T-helper 2 cell treated with Interferon-gamma antibody and Interleukin-4, amounts not matched to agents 5 μg/mL and 100 μg/mL, for 36 hours (primary cell): ENCODE results near the gene ARID5B.

Experiments
- DNase-seq: peaks from one replicate; pipeline ENCODE4 v3.0.0; 2021; ENCODE audit warnings: low spot score
- H3K27ac Mint-ChIP-seq: one replicate; pipeline ENCODE4 v1.8.0; 2021; ENCODE audit warnings: mild to moderate bottlenecking, mixed read lengths
- H3K27me3 Mint-ChIP-seq: one replicate; pipeline ENCODE4 v1.8.0; 2021; ENCODE audit warnings: low read depth, mixed read lengths
- H3K36me3 Mint-ChIP-seq: one replicate; pipeline ENCODE4 v1.8.0; 2021; ENCODE audit warnings: low read depth, mixed read lengths
- H3K4me1 Mint-ChIP-seq: one replicate; pipeline ENCODE4 v1.8.0; 2021; ENCODE audit warnings: low read depth, mixed read lengths
- H3K4me3 Mint-ChIP-seq: one replicate; pipeline ENCODE4 v1.8.0; 2022; ENCODE audit warnings: mild to moderate bottlenecking, moderate library complexity, mixed read lengths
- H3K9me3 Mint-ChIP-seq: one replicate; pipeline ENCODE4 v1.8.0; 2021; ENCODE audit warnings: mixed read lengths

The ARID5B gene

DNA sequence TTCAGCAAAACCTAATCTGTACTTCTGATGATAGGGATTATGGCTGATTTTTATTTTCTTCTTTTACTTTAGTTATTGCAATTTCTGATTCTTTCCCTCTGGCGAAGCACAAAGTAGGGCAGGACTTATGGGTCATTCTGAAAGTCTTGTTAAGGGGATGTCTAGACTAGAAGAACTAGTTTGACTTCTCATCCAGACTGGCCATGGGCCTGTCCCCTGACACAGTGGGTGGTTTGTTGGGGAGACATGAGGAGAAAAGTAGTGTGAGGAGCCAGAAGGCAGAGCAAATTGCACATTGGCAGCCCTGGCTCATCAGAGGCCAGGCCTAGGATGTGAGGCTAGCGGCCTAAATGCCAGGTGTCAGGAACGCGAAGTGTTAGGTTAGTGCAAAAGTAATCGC lies 214.3 kb downstream of the ARID5B start:
- peaks cover 14% of the 10 kb centered on the region for H3K36me3 Mint-ChIP-seq
- H3K9me3 Mint-ChIP-seq = peaks cover 9% of the 10 kb centered on the region
- H3K27me3 Mint-ChIP-seq = no peaks in the 10 kb centered on the region
- no peak overlapping the region for H3K27ac Mint-ChIP-seq
- no peak for DNase-seq
- H3K4me3 Mint-ChIP-seq = no peak overlapping the region
- peaks cover 25% of the 10 kb centered on the region for H3K4me1 Mint-ChIP-seq

DNA sequence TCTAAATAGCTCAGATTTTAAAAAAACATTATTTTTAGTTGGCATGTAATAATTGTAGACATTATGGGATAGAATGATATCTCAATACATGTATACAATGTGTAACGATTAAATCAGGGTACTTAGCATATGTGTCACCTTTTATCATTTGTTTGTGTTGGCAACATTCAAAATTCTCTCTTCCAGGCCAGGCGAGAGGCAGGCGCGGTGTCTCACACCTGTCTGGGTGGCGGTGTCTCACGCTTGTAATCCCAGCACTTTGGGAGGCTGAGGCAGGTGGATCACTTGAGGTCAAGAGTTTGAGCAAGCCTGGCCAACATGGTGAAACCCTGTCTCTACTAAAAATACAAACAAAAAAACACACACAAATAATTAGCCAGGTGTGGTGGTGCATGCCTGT lies 215.4 kb downstream of the ARID5B start:
- Mint-ChIP-seq H3K36me3 (peaks cover 21% of the 10 kb centered on the region), H3K4me1 (peaks cover 32% of the 10 kb centered on the region), H3K9me3 (peaks cover 18% of the 10 kb centered on the region), H3K27ac (no peak overlapping the region), H3K4me3 (no peak overlapping the region), H3K27me3 (no peaks in the 10 kb centered on the region)
- DNase-seq = no peak

DNA sequence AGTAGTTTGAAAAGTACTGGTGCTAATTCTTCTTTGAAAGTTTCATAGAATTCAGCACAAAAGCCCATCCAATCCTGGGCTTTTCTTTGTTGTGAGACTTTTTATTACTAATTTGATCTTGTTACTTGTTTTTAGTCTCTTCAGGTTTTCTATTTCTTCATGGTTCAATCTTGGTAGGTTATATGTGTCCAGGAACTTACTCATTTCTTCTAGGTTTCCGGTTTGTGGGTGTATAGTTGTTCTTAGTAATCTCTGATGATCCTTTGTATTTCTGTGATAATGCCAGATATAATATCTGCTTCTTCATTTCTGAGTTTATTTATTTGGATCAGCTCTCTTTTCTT lies 219.7 kb downstream of the ARID5B start:
- no peak for DNase-seq
- Mint-ChIP-seq H3K36me3 (peaks cover 50% of the 10 kb centered on the region), H3K27ac (peak overlapping the region; percentile 88), H3K27me3 (no peaks in the 10 kb centered on the region), H3K9me3 (peaks cover 54% of the 10 kb centered on the region), H3K4me1 (peaks cover 29% of the 10 kb centered on the region), H3K4me3 (peak overlapping the region; percentile 30)

DNA sequence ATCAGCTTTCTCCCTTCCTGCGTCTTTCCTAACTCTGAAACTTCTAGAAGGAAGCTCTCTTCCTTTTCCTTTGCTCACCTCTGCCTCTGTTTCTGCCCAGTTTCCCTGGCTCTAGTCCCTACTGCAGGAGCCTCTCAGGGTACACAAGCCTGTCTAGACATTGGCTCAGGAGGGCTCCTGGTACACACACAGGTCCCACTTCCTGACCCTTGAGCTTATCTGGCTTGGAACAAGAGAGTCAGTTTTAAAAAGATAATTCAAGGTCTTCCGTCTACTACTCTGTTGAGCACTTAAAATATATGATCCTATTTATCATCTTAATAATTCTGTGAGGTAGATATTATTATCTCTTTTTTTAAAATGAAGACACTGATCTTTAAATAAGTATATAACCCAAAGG lies 226.5 kb downstream of the ARID5B start:
- H3K27me3 Mint-ChIP-seq = no peaks in the 10 kb centered on the region
- DNase-seq = no peak
- peak overlapping the region; percentile 5 for H3K27ac Mint-ChIP-seq
- no peak overlapping the region for H3K4me3 Mint-ChIP-seq
- H3K4me1 Mint-ChIP-seq = peaks cover 7% of the 10 kb centered on the region
- peaks cover 58% of the 10 kb centered on the region for H3K9me3 Mint-ChIP-seq
- peaks cover 39% of the 10 kb centered on the region for H3K36me3 Mint-ChIP-seq

DNA sequence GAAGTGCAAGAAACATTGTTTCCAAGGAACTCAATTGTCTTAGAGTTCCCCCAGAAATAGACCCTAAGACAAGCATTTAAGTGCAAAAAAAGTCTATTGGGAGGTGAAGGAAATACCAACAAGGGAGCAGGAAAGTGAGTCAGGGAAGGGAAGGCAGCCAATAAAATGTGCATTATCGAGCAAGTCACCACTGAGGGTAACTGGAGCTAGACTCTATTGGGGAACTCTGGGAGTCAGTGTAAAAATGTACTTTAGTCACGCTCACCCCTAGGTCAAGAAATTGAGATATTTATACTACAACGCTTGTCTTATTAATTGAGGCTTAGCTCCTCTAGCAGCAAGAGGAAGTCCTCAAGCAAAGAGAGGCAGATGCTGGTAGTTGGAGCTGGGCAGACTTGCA lies 229.4 kb downstream of the ARID5B start:
- H3K27me3 Mint-ChIP-seq = no peaks in the 10 kb centered on the region
- peaks cover 28% of the 10 kb centered on the region for H3K36me3 Mint-ChIP-seq
- peaks cover 41% of the 10 kb centered on the region for H3K9me3 Mint-ChIP-seq
- peaks cover 9% of the 10 kb centered on the region for H3K4me1 Mint-ChIP-seq
- H3K4me3 Mint-ChIP-seq = no peak overlapping the region
- H3K27ac Mint-ChIP-seq = no peak overlapping the region
- no peak for DNase-seq

DNA sequence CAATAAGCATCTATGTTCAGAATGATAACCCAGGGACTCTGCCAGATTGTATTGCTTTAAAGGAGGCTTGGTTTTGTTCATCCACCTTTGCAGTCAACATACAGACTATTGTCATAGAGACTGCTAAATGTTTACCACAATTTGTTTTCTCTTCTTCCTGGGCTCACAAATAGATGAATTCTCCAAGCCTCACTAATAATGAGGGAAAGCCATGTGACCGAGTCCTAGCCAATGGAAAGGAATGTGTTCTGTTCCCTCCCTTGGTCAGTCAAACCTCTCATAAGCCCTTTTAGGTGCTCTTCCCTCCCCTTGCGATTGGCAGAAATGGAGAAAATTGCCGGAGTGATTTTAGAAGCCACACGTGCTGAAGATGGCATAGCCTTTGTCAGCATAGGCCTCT lies 230.2 kb downstream of the ARID5B start:
- no peaks in the 10 kb centered on the region for H3K27me3 Mint-ChIP-seq
- peaks cover 39% of the 10 kb centered on the region for H3K9me3 Mint-ChIP-seq
- peaks cover 8% of the 10 kb centered on the region for H3K4me1 Mint-ChIP-seq
- H3K27ac Mint-ChIP-seq = no peak overlapping the region
- DNase-seq = no peak
- H3K4me3 Mint-ChIP-seq = no peak overlapping the region
- H3K36me3 Mint-ChIP-seq = peaks cover 26% of the 10 kb centered on the region

DNA sequence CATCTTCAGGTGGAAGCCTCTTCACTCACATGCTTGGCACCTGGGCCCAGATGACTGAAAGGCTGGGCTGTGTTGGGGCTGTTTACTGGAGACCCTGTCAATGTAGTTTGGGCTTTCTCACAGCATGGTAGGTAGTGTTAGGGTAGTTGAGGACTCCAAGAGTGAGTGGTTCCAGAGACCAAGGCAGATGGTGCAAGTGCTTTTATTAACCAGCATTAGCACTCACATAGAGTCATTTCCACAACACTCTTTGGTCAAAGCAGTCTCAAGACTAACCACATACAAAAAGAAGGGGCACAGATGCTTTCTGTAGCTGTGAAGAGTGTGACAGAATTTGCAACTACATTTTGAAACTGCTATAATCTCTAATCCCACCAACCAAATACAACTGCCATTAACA lies 232.1 kb downstream of the ARID5B start:
- H3K36me3 Mint-ChIP-seq = peaks cover 21% of the 10 kb centered on the region
- no peak overlapping the region for H3K27ac Mint-ChIP-seq
- DNase-seq = no peak
- no peaks in the 10 kb centered on the region for H3K27me3 Mint-ChIP-seq
- H3K9me3 Mint-ChIP-seq = peaks cover 35% of the 10 kb centered on the region
- H3K4me3 Mint-ChIP-seq = no peak overlapping the region
- H3K4me1 Mint-ChIP-seq = peaks cover 3% of the 10 kb centered on the region

DNA sequence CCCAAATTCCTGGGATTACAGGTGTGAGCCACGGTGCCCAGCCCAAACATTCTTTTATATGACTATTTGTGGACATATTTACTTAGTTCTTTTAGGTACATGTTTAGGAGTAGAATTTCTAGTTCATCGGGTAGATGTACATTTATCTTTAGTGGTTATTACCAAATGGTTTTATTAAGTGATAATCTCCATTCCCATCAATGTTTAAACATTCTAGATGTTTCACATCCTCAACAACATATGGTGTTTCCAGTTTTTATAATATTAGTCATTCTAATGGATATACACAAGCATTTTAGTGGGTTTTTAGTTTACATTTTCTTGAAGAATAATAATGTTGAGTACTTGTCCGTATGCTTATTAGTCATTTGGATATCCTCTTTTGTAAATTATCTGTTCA lies 235.4 kb downstream of the ARID5B start:
- Mint-ChIP-seq H3K4me3 (no peak overlapping the region), H3K4me1 (peaks cover 3% of the 10 kb centered on the region), H3K36me3 (peaks cover 15% of the 10 kb centered on the region), H3K27ac (no peak overlapping the region), H3K27me3 (no peaks in the 10 kb centered on the region), H3K9me3 (peaks cover 29% of the 10 kb centered on the region)
- no peak for DNase-seq
